PFSK-1 (cell line): Measurements from ENCODE around the gene MRI1.

Experiments used
- POLR2AphosphoS5 ChIP-seq: IDR thresholded peaks from 2 replicates; pipeline ENCODE4 v1.6.1; 2012; ENCODE audit warnings: low read depth, mild to moderate bottlenecking, control low read depth, low read length, moderate library complexity
- TF ChIP-seq, protein P1 (sequence below), 2 experiments: IDR thresholded peaks; 2 replicates each; pipeline versions ENCODE4 v1.6.1 to v1.8.0; 2011 to 2012; ENCODE audit warnings: low read depth in 2 of 2, low read length in 2 of 2, control low read depth in 1 of 2, inconsistent platforms in 1 of 2, mild to moderate bottlenecking in 1 of 2, moderate library complexity in 1 of 2; ENCODE audit not compliant: insufficient read depth in 1 of 2

DNA sequence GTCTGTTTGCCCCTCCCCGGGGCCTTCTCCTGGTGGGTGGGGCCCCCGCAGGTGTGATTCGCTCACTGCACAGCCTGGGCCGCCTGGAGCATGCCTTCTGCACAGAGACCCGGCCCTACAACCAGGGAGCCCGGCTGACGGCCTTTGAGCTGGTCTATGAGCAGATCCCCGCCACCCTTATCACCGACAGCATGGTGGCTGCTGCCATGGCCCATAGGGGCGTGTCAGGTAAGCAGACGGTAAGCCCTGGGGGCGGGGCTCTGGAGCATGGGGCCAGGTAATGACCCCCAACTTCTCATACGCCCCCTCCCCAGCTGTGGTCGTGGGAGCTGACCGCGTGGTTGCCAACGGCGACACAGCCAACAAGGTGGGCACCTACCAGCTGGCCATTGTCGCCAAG lies 4.2 kb downstream of the MRI1 start:
- TF ChIP-seq POLR2AphosphoS5 = no peak
- TF ChIP-seq, protein P1, sequence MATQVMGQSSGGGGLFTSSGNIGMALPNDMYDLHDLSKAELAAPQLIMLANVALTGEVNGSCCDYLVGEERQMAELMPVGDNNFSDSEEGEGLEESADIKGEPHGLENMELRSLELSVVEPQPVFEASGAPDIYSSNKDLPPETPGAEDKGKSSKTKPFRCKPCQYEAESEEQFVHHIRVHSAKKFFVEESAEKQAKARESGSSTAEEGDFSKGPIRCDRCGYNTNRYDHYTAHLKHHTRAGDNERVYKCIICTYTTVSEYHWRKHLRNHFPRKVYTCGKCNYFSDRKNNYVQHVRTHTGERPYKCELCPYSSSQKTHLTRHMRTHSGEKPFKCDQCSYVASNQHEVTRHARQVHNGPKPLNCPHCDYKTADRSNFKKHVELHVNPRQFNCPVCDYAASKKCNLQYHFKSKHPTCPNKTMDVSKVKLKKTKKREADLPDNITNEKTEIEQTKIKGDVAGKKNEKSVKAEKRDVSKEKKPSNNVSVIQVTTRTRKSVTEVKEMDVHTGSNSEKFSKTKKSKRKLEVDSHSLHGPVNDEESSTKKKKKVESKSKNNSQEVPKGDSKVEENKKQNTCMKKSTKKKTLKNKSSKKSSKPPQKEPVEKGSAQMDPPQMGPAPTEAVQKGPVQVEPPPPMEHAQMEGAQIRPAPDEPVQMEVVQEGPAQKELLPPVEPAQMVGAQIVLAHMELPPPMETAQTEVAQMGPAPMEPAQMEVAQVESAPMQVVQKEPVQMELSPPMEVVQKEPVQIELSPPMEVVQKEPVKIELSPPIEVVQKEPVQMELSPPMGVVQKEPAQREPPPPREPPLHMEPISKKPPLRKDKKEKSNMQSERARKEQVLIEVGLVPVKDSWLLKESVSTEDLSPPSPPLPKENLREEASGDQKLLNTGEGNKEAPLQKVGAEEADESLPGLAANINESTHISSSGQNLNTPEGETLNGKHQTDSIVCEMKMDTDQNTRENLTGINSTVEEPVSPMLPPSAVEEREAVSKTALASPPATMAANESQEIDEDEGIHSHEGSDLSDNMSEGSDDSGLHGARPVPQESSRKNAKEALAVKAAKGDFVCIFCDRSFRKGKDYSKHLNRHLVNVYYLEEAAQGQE (IDR thresholded peaks at IDR 0.05; ENCODE audit: insufficient read depth in 1 of 2, low read depth in 2 of 2, low read length in 2 of 2) = no peak
